GM12878 (cell line): ENCODE measurements around the gene C6orf52.

Source experiments
- ESRRA ChIP-seq: IDR thresholded peaks from 2 replicates; pipeline ENCODE4 v1.6.1; 2012; ENCODE audit warnings: mild to moderate bottlenecking, low read length, improper control_type of control experiment
- GABPA ChIP-seq: IDR thresholded peaks from 2 replicates; pipeline ENCODE4 v1.6.1; 2014; ENCODE audit warnings: antibody characterized with exemption, low read depth, mild to moderate bottlenecking, inconsistent platforms
- NRF1 ChIP-seq: conservative IDR thresholded peaks from 2 replicates; pipeline ENCODE4 v1.6.1; 2011; ENCODE audit warnings: mild to moderate bottlenecking, low read depth, low read length, improper control_type of control experiment
- POLR2A ChIP-seq: IDR thresholded peaks from 2 replicates; pipeline ENCODE4 v1.6.1; 2011; ENCODE audit warnings: low read depth, mild to moderate bottlenecking, low read length

DNA sequence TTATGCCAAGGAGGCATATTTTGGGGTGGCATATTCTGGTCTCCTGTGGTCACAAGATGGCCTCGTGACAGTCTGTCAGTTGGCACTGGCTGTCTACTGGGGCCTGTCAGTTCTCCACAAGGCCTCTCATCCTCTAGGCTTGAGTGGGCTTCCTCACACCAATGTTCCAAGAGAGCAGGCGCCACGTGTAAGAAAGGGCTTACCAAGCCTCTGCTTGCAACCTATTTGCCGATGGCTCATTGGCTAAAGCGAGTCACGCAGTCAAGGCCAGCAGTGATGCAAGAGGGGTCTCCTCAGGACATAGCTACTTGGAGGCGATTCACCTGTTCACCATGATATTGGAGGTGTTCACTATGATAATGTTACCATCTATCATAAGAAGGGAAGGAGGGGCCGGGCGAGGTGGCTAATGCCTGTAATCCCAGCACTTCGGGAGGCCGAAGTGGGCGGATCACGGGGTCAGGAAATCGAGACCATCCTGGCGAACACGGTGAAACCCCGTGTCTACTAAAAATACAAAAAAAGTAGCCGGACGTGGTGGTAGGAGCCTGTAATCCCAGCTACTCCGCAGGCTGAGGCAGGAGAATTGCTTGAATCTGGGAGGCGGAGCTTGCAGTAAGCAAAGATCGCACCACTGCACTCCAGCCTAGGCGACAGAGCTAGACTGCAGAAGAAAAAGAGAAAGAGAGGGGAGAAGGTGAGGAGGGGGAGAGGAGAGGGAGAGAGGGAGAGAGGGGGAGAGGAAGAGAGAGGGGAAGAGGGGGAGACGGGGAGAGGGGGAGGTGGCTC, 35.3 kb downstream of the C6orf52 start:
- no peak for TF ChIP-seq NRF1
- no peak for TF ChIP-seq GABPA
- TF ChIP-seq POLR2A: no peak
- TF ChIP-seq ESRRA: no peak
